Measurements from ENCODE around the gene TEX13D.
A peak's percentile ranks its signal among the peaks of the same experiment; 100 is the strongest.

Gene TEX13D

DNA sequence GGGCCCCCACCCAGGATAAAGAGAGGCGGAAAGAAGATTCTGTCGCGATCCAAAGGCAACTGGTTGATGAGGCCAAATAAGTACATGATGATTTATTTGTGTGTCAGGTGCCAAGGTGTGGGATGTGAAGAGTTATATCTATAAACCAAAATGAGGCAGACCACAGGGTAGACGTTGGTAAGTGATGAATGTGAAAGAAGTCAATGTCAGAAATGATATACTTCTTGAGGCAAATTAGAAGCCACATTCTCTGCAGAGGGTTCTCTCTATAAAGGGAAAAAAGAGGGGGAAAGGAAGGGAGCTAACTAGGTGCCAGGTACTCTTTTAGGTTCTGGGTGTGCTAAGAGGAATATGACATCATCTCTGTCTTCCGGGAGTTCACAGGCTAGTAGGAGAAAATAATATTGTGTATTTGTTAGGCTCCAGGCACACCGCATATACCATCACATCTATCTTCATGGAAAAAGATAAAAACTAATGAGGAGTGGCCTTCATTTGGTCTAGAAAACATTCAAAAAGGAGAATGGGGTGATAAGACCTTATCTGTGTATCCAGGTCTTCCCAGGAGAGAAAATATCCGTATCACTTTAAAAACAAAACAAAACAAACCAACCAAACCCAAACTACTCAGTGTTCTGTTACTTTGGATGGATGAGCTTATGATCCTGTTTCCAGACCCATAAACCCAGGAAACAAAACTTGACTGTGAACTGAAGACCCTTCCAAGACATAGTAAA, 9.1 kb downstream of the TEX13D start:
- Mint-ChIP-seq H3K9me3 (no peaks in the 10 kb centered on the region), H3K27me3 (no peaks in the 10 kb centered on the region), H3K4me1 (ENCODE audit: low read depth) (peaks cover 5% of the 10 kb centered on the region), H3K4me3 (no peak overlapping the region), H3K27ac (no peak overlapping the region), H3K36me3 (ENCODE audit: low read depth) (no peaks in the 10 kb centered on the region)
- intact Hi-C loops (cut with micrococcal nuclease) = no loop called here

DNA sequence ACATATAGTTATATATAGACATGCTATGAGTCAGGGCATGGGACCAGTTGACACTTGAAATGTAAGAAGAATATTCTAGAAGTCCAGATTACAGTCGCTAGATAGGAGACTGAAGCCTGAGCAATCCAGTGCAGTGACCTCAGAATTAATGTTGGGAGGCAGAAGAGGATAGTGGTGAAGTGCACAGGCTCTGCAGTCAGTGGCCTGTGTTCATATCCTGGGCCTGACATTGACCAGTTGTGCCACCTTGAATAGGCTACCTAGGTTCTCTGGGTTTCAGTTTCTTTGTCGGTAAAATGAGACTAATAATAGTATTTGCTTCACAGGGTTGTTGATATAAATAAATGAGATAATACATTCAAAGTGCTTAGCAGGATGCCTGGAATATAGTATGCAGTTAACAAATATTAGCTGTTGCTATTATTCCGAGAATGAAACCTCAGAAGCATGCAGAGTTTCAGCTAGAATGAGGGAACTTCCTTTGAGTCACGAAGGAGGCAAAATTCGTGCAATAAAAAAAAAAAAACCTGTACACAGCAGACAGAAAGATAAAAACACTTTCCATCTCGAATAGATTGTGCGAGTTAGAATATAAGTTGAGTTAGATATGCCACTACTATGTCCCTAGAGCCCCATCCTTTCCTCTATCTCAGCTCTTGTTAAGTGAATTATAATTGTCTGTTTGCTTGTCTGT, 9.9 kb downstream of the TEX13D start:
- Mint-ChIP-seq H3K4me1 (ENCODE audit: low read depth) (peaks cover 5% of the 10 kb centered on the region), H3K27me3 (no peaks in the 10 kb centered on the region), H3K27ac (no peak overlapping the region), H3K4me3 (no peak overlapping the region), H3K36me3 (ENCODE audit: low read depth) (no peaks in the 10 kb centered on the region), H3K9me3 (no peaks in the 10 kb centered on the region)
- intact Hi-C loops (cut with micrococcal nuclease) = no loop called here

DNA sequence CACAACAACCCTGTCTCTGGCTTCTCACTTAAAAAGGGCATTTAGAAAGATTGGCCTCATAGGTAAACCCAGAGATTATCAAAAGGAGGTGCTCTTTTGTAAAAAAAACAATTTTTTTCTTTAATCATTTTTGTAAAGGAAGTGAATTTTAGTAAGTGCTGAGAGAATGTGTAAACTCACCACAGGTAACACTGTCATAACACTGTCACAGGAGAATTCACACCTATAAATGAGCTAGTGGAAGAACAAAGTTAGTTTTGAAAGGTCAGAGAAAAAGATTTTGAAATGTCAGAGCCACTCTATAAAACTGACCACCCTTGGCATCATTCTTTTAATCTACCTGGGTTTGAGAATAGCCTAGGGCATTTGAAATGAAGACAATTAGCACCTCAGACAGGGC, 10.6 kb downstream of the TEX13D start:
- H3K9me3 Mint-ChIP-seq = no peaks in the 10 kb centered on the region
- H3K36me3 Mint-ChIP-seq (ENCODE audit: low read depth) = no peaks in the 10 kb centered on the region
- H3K4me1 Mint-ChIP-seq (ENCODE audit: low read depth) = peaks cover 5% of the 10 kb centered on the region
- H3K27ac Mint-ChIP-seq = no peak overlapping the region
- no peaks in the 10 kb centered on the region for H3K27me3 Mint-ChIP-seq
- H3K4me3 Mint-ChIP-seq = no peak overlapping the region
- intact Hi-C loops (cut with micrococcal nuclease) = no loop called here

DNA sequence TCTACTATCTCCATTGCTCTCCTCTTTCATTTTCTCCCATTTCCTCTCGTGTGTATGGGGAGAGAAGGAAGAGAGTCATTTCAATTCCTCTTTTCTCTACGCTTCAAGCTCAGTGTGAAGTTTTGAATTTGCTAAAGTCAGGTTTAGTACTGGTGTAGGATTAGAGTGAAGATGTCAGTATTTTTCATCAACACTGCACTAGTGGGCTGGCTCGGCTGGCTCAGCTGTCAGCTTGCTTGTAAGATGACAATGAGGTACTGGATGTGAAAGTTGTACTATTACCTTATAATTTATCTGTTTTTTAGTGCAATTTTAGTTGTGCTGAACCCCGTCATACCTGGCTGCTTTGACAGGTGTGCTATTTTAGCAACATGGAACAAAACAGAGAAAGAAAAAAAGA, 11.8 kb downstream of the TEX13D start:
- intact Hi-C loops (cut with micrococcal nuclease) = no loop called here
- Mint-ChIP-seq H3K27ac (no peak overlapping the region), H3K27me3 (no peaks in the 10 kb centered on the region), H3K4me3 (no peak overlapping the region), H3K4me1 (ENCODE audit: low read depth) (peaks cover 5% of the 10 kb centered on the region), H3K36me3 (ENCODE audit: low read depth) (no peaks in the 10 kb centered on the region), H3K9me3 (no peaks in the 10 kb centered on the region)

DNA sequence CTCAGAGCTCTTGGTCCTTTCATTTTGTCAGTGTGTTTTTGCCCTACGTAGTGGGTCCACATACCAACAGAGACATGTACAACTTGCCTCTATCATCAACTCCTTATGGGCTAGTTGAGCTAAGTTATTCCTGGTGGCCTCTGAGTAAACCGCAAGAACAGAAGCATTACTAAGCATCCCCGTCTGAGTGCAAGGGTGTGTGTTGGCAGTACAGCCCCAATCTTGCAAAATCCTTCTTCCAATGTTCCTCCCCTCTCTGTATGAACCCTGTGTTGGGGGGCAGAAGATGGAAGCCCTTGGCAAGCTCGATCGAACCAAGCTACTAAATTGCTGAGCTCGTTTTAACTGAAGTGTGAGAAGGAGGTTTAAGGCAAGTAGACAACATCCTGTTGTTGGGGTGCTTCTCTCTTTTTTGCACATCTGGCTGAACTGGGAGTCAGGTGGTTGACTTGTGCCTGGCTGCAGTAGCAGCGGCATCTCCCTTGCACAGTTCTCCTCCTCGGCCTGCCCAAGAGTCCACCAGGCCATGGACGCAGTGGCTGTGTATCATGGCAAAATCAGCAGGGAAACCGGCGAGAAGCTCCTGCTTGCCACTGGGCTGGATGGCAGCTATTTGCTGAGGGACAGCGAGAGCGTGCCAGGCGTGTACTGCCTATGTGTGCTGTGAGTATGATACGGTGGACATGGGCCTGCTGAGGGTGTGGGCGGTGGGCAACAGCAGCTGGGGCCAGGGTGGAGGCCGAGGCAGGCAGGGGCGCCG, 13.8 kb downstream of the TEX13D start, which contains the start of gene SH2D1A:
TSS of gene SH2D1A (plus strand) at position 447 of the 760 bp plus-strand sequence. CDS start at position 527, 80 bp downstream.
- no peaks in the 10 kb centered on the region for H3K27me3 Mint-ChIP-seq
- H3K27ac Mint-ChIP-seq = no peak within 1 kb of the TSS
- peaks cover 5% of the 10 kb centered on the region for H3K4me1 Mint-ChIP-seq (ENCODE audit: low read depth)
- H3K4me3 Mint-ChIP-seq = no peak within 1 kb of the TSS
- H3K9me3 Mint-ChIP-seq = no peaks in the 10 kb centered on the region
- intact Hi-C loops (cut with micrococcal nuclease) = no loop called here
- H3K36me3 Mint-ChIP-seq (ENCODE audit: low read depth) = no peaks in the 10 kb centered on the region

DNA sequence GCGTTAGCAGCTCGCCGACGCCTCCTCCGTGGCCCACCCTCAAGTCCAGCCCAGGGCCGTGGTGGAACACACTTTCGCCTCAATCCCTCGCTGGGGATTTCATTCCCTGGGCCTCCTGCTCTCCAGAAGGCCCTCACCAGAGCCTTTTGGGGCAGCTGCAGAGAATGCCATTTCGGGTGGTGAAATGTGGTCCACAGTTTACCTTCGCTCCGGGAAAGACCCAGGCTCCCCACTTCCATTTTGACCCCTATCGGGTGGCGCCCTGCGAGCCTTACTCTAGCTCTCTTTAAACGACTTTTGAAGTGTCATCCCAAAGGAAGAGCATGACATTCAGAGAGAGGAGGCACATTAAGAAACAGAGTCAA, 14.4 kb downstream of the TEX13D start:
- no peaks in the 10 kb centered on the region for H3K9me3 Mint-ChIP-seq
- no peaks in the 10 kb centered on the region for H3K36me3 Mint-ChIP-seq (ENCODE audit: low read depth)
- no peak overlapping the region for H3K4me3 Mint-ChIP-seq
- H3K27me3 Mint-ChIP-seq = no peaks in the 10 kb centered on the region
- no peak overlapping the region for H3K27ac Mint-ChIP-seq
- H3K4me1 Mint-ChIP-seq (ENCODE audit: low read depth) = peaks cover 5% of the 10 kb centered on the region
- intact Hi-C loops (cut with micrococcal nuclease) = no loop called here

DNA sequence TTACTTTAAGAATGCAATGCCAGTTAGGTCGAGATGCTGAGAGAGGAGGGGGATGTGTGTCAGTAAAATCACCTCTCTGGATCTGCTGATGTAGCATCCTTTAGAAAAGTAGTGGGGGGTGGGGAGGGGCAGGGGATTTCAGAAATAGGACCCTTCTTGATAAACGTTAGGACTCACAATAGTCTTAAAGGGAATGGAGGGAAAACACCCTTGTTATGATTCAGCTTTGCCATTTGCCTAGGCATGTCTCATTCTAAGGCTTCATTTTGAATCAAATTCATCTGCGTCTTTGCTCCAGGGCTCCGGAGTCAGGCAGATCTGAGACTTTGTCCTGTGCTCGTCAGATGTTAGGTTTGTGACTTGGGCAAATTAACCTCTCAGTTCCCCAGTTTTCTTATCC, 14.8 kb downstream of the TEX13D start:
- no peaks in the 10 kb centered on the region for H3K9me3 Mint-ChIP-seq
- no peaks in the 10 kb centered on the region for H3K36me3 Mint-ChIP-seq (ENCODE audit: low read depth)
- no peaks in the 10 kb centered on the region for H3K27me3 Mint-ChIP-seq
- no peak overlapping the region for H3K27ac Mint-ChIP-seq
- no peak overlapping the region for H3K4me3 Mint-ChIP-seq
- intact Hi-C loops (cut with micrococcal nuclease) = no loop called here
- peaks cover 5% of the 10 kb centered on the region for H3K4me1 Mint-ChIP-seq (ENCODE audit: low read depth)

DNA sequence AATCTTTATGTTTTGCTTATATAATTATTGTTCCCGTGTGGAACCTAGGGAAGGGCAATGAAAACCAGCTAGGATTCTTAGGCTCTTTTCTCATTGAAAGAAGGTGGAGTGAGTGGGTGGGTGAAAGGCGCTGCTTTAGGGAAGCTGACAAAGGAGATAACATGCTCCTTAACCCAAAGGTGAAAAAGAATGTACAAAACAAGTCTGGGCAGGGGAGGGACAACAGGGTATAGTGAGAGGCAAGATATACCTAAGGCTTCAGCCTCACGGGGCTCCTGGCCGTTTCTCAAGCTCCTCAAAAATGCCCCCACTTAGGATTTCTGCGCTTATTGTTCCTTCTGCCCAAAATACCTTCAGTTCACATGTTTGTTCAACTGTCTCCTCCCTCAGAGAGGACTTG, 15.7 kb downstream of the TEX13D start:
- no peak overlapping the region for H3K27ac Mint-ChIP-seq
- no peak overlapping the region for H3K4me3 Mint-ChIP-seq
- intact Hi-C loops (cut with micrococcal nuclease) = no loop called here

DNA sequence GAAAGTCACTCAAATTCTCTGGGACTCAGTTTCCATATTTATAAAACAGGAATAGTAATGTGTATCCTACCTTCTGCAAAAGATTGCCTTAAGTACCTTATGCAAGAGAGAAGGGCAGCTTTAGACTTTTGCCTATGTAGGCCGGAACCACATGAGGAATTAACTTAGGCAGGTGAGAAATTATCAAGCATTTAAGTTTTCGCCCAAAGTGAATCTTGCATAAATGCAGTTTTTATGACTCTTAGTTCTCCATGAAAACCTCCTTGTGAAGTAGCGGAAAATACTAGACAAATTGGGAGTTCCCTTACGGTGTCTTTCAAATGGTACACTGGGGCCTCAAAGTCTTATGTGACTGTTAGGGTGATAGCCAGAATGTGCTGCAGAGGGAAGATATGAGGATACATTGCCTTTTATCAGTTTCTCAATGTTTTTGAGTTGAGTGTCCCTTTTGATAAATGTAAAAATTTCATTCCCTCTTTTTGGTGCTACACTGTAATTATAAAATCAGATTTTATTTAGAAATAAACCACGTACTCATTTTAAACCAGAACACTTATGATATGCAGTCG, 16.5 kb downstream of the TEX13D start:
- Mint-ChIP-seq H3K27me3 (no peaks in the 10 kb centered on the region), H3K27ac (no peak overlapping the region), H3K36me3 (ENCODE audit: low read depth) (no peaks in the 10 kb centered on the region), H3K4me3 (no peak overlapping the region), H3K9me3 (no peaks in the 10 kb centered on the region), H3K4me1 (ENCODE audit: low read depth) (peaks cover 4% of the 10 kb centered on the region)
- intact Hi-C loops (cut with micrococcal nuclease) = no loop called here

More for the DNA sequence above, 15.7 kb downstream of the TEX13D start:
- Mint-ChIP-seq H3K4me1 (ENCODE audit: low read depth) (peaks cover 5% of the 10 kb centered on the region), H3K9me3 (no peaks in the 10 kb centered on the region), H3K27me3 (no peaks in the 10 kb centered on the region), H3K36me3 (ENCODE audit: low read depth) (no peaks in the 10 kb centered on the region)

DNA sequence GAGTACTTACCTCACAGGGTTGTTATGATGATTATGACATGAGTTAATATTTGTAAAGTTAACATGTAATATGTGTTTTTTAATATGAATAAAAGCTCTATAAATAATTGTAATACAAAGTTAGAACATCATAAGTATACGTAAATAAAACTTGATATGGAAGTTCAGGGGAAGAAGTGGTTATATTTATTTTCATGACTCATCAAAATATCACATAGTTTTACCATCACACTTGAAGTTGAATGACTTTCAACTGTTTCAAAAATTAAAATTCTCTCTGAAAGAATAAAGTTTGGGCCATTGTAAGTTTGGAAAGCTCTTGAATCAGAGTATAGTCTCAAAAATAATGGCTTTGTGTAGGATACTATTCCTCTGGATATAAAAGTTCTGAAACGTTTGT, 22.2 kb downstream of the TEX13D start:
- H3K27me3 Mint-ChIP-seq = no peaks in the 10 kb centered on the region
- H3K4me1 Mint-ChIP-seq (ENCODE audit: low read depth) = no peaks in the 10 kb centered on the region
- H3K27ac Mint-ChIP-seq = no peak overlapping the region
- H3K36me3 Mint-ChIP-seq (ENCODE audit: low read depth) = no peaks in the 10 kb centered on the region
- no peaks in the 10 kb centered on the region for H3K9me3 Mint-ChIP-seq
- intact Hi-C loops (cut with micrococcal nuclease) = no loop called here
- no peak overlapping the region for H3K4me3 Mint-ChIP-seq

DNA sequence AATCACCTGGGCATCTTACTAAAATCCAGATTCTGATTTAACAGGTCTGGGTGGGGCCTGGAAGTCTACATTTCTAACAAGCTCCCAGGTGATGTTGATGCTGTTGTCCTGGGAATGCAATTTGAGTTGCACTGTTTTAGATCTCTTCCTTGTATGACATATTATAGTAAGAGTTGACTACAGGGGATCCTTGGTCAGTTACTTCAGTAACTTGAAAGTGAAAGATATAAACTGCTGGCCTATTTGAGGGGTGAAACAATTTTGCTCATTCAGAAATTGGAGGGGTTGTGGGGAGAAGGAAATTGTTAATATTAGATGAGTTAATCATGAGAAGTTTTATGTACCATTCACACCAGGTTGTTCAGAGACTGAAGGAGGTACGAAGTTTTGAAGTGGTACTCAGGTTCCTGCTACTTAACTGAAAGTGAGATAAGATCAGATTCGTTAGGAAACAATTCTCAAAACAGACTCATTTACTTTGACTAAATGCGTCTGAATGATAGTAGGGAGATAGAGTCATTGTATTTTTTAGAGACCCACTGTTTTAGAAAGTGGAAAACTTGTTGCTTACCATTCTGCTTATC, 26.4 kb downstream of the TEX13D start:
- Mint-ChIP-seq H3K36me3 (ENCODE audit: low read depth) (no peaks in the 10 kb centered on the region), H3K27ac (no peak overlapping the region), H3K4me3 (peak overlapping the region; percentile 5), H3K4me1 (ENCODE audit: low read depth) (peaks cover 7% of the 10 kb centered on the region), H3K9me3 (no peaks in the 10 kb centered on the region), H3K27me3 (no peaks in the 10 kb centered on the region)
- intact Hi-C loops (cut with micrococcal nuclease) = no loop called here

DNA sequence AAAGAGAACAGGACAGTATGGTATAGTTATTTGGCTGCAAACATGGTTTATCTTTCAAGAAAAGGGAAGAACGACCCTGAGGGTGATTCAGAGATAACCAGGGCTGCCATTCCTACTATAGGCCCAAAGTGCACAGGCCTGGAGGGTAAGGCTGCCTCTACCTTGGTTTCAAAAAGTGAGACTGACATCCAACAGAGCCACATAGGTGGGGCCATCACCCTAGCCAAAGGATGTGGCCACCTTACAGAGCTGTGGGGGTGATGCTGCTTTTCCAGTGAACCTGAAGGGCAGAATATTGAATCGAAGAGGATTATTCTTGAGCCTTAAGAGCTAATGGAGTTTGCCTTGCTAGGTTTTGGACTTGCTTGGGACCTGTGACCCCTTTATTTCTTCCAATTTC, 29.6 kb downstream of the TEX13D start:
- Mint-ChIP-seq H3K9me3 (no peaks in the 10 kb centered on the region), H3K27ac (no peak overlapping the region), H3K27me3 (no peaks in the 10 kb centered on the region), H3K4me1 (ENCODE audit: low read depth) (peaks cover 7% of the 10 kb centered on the region), H3K4me3 (no peak overlapping the region), H3K36me3 (ENCODE audit: low read depth) (no peaks in the 10 kb centered on the region)
- intact Hi-C loops (cut with micrococcal nuclease) = no loop called here

DNA sequence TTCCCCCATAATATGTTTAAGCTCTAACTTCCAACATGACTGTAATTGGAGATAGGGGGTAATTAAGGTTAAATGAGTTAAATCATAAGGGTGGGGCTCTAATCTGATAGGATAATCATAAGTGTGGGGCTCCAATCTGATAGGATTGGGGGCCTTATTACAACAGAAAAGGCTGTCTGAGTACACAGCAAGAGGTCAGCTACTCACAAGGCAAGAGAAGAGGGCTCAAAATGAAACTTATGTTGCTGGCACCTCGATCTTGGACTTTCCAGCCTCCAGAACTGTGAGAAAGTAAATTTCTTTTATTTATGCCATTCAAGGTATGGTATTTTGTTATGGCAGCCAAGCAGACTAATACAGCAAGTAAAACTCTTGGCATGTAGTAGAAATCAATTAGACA, 30.3 kb downstream of the TEX13D start:
- no peak overlapping the region for H3K27ac Mint-ChIP-seq
- H3K36me3 Mint-ChIP-seq (ENCODE audit: low read depth) = no peaks in the 10 kb centered on the region
- no peak overlapping the region for H3K4me3 Mint-ChIP-seq
- H3K9me3 Mint-ChIP-seq = no peaks in the 10 kb centered on the region
- intact Hi-C loops (cut with micrococcal nuclease) = no loop called here
- no peaks in the 10 kb centered on the region for H3K27me3 Mint-ChIP-seq
- H3K4me1 Mint-ChIP-seq (ENCODE audit: low read depth) = peaks cover 7% of the 10 kb centered on the region

DNA sequence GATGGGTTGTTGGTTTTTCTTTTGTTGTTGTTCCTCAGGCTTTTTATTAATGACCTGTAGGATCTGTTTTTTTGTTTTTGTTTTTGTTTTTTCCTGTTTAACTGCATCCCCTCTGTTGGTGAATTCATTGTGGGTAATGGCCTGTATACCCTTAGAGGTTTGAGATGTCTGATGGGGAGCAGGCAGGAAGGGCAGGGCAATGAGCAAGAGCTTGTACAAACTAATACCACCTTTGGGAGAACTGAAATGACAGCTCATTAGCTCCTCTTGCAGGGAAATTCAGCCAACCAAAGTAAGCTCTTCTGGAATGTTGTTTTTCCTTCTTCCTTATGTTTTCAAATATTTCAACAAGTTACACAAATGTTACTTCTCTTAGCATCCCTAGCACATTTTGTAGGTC, 37.3 kb downstream of the TEX13D start:
- H3K27ac Mint-ChIP-seq = no peak overlapping the region
- no peaks in the 10 kb centered on the region for H3K36me3 Mint-ChIP-seq (ENCODE audit: low read depth)
- no peaks in the 10 kb centered on the region for H3K4me1 Mint-ChIP-seq (ENCODE audit: low read depth)
- intact Hi-C loops (cut with micrococcal nuclease) = no loop called here
- H3K4me3 Mint-ChIP-seq = no peak overlapping the region
- no peaks in the 10 kb centered on the region for H3K27me3 Mint-ChIP-seq
- no peaks in the 10 kb centered on the region for H3K9me3 Mint-ChIP-seq
